ENCODE measurements around the gene SCNM1.

Gene SCNM1

GRCh38 chr1:151143057-151143435 is 22.9 kb upstream of the SCNM1 start:
- no peak for TF ChIP-seq ZFX (IDR thresholded peaks at IDR 0.05; ENCODE audit: borderline replicate concordance)
- no peak for TF ChIP-seq CTCF (IDR thresholded peaks at IDR 0.05)
- H3K27ac ChIP-seq: no peak overlapping the region

GRCh38 chr1:151143986-151144385 is 22.0 kb upstream of the SCNM1 start:
- H3K27ac ChIP-seq: no peak overlapping the region
- TF ChIP-seq CTCF (IDR thresholded peaks at IDR 0.05) (no peak), ZFX (IDR thresholded peaks at IDR 0.05; ENCODE audit: borderline replicate concordance) (no peak)

GRCh38 chr1:151144474-151145303 is 21.3 kb upstream of the SCNM1 start:
- TF ChIP-seq ZFX (IDR thresholded peaks at IDR 0.05; ENCODE audit: borderline replicate concordance) (no peak), CTCF (IDR thresholded peaks at IDR 0.05) (no peak)
- no peak overlapping the region for H3K27ac ChIP-seq

GRCh38 chr1:151145304-151146071 is 20.5 kb upstream of the SCNM1 start:
- no peak overlapping the region for H3K27ac ChIP-seq
- no peak for TF ChIP-seq CTCF (IDR thresholded peaks at IDR 0.05)
- TF ChIP-seq ZFX (IDR thresholded peaks at IDR 0.05; ENCODE audit: borderline replicate concordance): no peak

GRCh38 chr1:151146072-151146411 is 19.9 kb upstream of the SCNM1 start:
- H3K27ac ChIP-seq: no peak overlapping the region

GRCh38 chr1:151146412-151147131 is 19.4 kb upstream of the SCNM1 start, which contains the start of gene SEMA6C:
Gene SEMA6C, minus strand, starts transcription at chr1:151146631. Its CDS starts 4,010 bp downstream, at chr1:151142621.
- no peak for TF ChIP-seq CTCF (IDR thresholded peaks at IDR 0.05)
- no peak for TF ChIP-seq ZFX (IDR thresholded peaks at IDR 0.05; ENCODE audit: borderline replicate concordance)
- no peak within 1 kb of the TSS for H3K27ac ChIP-seq

More at GRCh38 chr1:151146072-151146411, 19.9 kb upstream of the SCNM1 start:
- TF ChIP-seq ZFX (IDR thresholded peaks at IDR 0.05; ENCODE audit: borderline replicate concordance) (no peak), CTCF (IDR thresholded peaks at IDR 0.05) (no peak)

All from 22Rv1 (cell line).